ENCODE results near the gene CNOT3. TPM values are rescaled to one million over a fixed set of nuclear protein-coding genes. Genes with fewer than 3 reads are reported as not detected.

Gene CNOT3
- total RNA-seq, 4 donors from 2014 or later: 5.1 to 14.0 (median 10.2) TPM

DNA sequence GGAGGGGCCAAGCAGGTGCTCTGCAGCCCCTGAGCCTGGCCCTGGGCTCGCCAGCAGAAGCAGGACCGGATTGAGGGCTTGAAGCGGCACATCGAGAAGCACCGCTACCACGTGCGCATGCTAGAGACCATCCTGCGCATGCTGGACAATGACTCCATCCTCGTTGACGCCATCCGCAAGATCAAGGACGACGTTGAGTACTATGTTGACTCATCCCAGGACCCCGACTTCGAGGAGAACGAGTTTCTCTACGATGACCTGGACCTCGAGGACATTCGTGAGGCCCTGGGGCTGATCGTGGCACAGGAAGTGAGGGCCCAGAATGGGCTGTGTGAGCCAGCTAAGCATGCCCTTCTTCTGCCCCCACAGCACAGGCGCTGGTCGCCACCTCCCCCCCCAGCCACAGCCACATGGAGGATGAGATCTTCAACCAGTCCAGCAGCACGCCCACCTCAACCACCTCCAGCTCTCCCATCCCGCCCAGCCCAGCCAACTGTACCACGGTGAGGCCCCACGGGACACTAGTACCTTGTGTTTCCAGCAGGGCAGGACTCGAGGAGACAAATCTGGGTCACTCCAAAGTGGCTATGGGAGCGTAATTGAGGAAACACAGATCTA, 8.1 kb downstream of the CNOT3 start:
- intact Hi-C loops (cut with DNase I; ENCODE audit: low total_unique reads): no loop called here
- ATAC-seq (no peak), DNase-seq (no peak)
- Histone ChIP-seq H3K27me3 (no peaks in the 10 kb centered on the region), H3K27ac (no peak overlapping the region), H3K4me1 (peaks cover 2 to 7% of the 10 kb centered on the region in 2 donors), H3K9me3 (no peaks in the 10 kb centered on the region), H3K36me3 (peaks cover 3 to 90% of the 10 kb centered on the region in 2 donors), H3K4me3 (no peak overlapping the region)
- in situ Hi-C loops (cut with MboI; ENCODE audit: low sequenced_read_pairs in 4 of 4): no loop called here
- no peak for TF ChIP-seq POLR2A (IDR thresholded peaks at IDR 0.05)
- TF ChIP-seq, protein P1, sequence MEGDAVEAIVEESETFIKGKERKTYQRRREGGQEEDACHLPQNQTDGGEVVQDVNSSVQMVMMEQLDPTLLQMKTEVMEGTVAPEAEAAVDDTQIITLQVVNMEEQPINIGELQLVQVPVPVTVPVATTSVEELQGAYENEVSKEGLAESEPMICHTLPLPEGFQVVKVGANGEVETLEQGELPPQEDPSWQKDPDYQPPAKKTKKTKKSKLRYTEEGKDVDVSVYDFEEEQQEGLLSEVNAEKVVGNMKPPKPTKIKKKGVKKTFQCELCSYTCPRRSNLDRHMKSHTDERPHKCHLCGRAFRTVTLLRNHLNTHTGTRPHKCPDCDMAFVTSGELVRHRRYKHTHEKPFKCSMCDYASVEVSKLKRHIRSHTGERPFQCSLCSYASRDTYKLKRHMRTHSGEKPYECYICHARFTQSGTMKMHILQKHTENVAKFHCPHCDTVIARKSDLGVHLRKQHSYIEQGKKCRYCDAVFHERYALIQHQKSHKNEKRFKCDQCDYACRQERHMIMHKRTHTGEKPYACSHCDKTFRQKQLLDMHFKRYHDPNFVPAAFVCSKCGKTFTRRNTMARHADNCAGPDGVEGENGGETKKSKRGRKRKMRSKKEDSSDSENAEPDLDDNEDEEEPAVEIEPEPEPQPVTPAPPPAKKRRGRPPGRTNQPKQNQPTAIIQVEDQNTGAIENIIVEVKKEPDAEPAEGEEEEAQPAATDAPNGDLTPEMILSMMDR (IDR thresholded peaks at IDR 0.05 in 4 of 5, conservative IDR thresholded peaks at IDR 0.05 in 1 of 5): no peak

DNA sequence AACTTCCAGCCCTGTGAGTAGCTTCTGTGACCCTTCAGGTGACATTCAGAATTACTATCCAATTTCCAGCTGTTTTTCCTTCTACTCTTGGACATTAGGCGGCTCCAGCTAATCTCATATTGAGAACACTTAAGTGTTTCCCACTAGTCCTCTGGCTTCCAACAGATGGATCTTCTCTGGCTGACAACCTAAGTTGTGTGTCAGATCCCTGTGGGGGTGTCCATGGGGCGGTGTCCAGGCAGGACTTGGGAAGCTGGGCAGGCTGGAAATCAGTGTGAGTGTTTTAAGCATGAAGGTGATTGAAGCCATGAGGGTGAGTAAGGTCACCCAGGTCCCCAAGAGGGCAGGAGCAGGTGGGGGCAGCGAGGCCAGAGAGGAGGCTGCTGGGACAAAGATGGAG, 10.1 kb downstream of the CNOT3 start:
- Histone ChIP-seq H3K27ac (no peak overlapping the region), H3K9me3 (no peaks in the 10 kb centered on the region), H3K27me3 (no peaks in the 10 kb centered on the region), H3K4me1 (no peaks in the 10 kb centered on the region), H3K4me3 (no peak overlapping the region), H3K36me3 (peaks cover 3 to 100% of the 10 kb centered on the region in 2 donors)
- in situ Hi-C loops (cut with MboI; ENCODE audit: low sequenced_read_pairs in 4 of 4): no loop called here
- TF ChIP-seq, protein P1 (IDR thresholded peaks at IDR 0.05 in 4 of 5, conservative IDR thresholded peaks at IDR 0.05 in 1 of 5): no peak
- TF ChIP-seq POLR2A (IDR thresholded peaks at IDR 0.05): no peak
- ATAC-seq (no peak), DNase-seq (no peak)
- intact Hi-C loops (cut with DNase I; ENCODE audit: low total_unique reads): no loop called here

DNA sequence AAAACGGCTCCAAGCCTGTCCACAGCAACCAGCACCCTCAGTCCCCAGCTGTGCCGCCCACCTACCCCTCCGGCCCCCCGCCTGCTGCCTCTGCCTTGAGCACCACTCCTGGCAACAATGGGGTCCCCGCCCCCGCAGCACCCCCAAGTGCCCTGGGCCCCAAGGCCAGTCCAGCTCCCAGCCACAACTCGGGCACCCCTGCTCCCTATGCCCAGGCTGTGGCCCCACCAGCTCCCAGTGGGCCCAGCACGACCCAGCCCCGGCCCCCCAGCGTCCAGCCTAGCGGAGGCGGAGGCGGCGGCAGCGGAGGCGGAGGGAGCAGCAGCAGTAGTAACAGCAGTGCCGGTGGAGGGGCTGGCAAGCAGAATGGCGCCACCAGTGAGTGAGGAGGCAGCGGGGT, 10.6 kb downstream of the CNOT3 start:
- TF ChIP-seq, protein P1 (IDR thresholded peaks at IDR 0.05 in 4 of 5, conservative IDR thresholded peaks at IDR 0.05 in 1 of 5): no peak
- no peak for TF ChIP-seq POLR2A (IDR thresholded peaks at IDR 0.05)
- intact Hi-C loops (cut with DNase I; ENCODE audit: low total_unique reads) (no loop called here), in situ Hi-C loops (cut with MboI; ENCODE audit: low sequenced_read_pairs in 4 of 4) (no loop called here)
- H3K27me3 ChIP-seq: no peaks in the 10 kb centered on the region
- no peak for ATAC-seq
- H3K9me3 ChIP-seq: no peaks in the 10 kb centered on the region
- no peaks in the 10 kb centered on the region for H3K4me1 ChIP-seq
- H3K4me3 ChIP-seq: no peak overlapping the region
- no peak for DNase-seq
- no peak overlapping the region for H3K27ac ChIP-seq
- peaks cover 3 to 100% of the 10 kb centered on the region in 2 donors for H3K36me3 ChIP-seq

DNA sequence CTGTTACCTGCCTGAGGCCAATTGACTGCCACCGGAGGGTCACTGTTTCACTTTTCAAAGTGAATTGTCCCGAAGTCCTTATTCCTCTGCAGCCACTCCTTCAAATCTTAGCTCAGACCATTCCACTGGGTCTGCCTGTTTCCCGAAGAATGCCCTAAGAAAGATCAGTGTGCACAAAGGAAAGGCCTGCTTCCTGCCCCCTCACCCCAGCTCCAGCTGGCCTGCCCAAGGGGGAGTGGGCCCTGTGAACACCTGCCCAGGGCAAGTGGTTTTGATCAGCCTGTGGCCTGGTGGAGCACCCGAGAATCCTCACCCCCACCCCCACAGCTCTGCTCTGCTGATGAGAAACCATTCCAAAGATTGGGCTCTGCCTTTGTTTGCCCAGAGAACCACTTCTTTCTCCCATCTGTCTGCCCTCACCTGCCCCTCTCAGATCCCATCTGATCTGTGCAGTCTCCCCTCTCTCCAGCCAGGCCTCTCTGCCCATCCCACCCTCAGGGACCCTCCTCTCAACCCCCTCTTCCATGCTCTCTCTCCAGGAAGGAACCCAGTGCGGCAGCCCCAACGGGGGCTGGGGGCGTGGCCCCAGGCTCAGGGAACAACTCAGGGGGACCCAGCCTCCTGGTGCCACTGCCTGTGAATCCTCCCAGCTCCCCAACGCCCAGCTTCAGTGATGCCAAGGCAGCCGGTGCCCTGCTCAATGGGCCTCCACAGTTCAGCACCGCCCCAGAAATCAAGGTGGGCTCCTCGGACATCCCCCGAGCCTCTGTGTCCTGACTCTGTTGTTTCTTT, 11.7 kb downstream of the CNOT3 start:
- H3K9me3 ChIP-seq: no peaks in the 10 kb centered on the region
- no peak overlapping the region for H3K27ac ChIP-seq
- ATAC-seq (no peak), DNase-seq (no peak)
- intact Hi-C loops (cut with DNase I; ENCODE audit: low total_unique reads) (no loop called here), in situ Hi-C loops (cut with MboI; ENCODE audit: low sequenced_read_pairs in 4 of 4) (no loop called here)
- no peaks in the 10 kb centered on the region for H3K27me3 ChIP-seq
- no peaks in the 10 kb centered on the region for H3K4me1 ChIP-seq
- TF ChIP-seq POLR2A (IDR thresholded peaks at IDR 0.05): no peak
- TF ChIP-seq, protein P1 (IDR thresholded peaks at IDR 0.05 in 4 of 5, conservative IDR thresholded peaks at IDR 0.05 in 1 of 5): no peak
- peaks cover 3 to 100% of the 10 kb centered on the region in 2 donors for H3K36me3 ChIP-seq
- H3K4me3 ChIP-seq: no peak overlapping the region
